Measurements from ENCODE around the gene CPNE4. TPM values are rescaled to one million over a fixed set of nuclear protein-coding genes. Genes with fewer than 3 reads are reported as not detected.

The CPNE4 gene
- total and polyA plus RNA-seq, 2 donors (not counting 3 experiments of a cell fraction or from before 2014, with no cell fraction given), result not detected

- no peak overlapping the region for H3K4me3 ChIP-seq (replicated peaks in 1 of 3; ENCODE audit: insufficient read depth in 1 of 3, low read depth in 1 of 3, low read length in 3 of 3)
- H3K9me1 ChIP-seq (replicated peaks; ENCODE audit: control insufficient read depth, extremely low read depth, insufficient read depth, low read length), result no peaks in the 10 kb centered on the region
- H3K27ac ChIP-seq (ENCODE audit: insufficient read depth, low read depth, low read length), result no peak overlapping the region
- H3K36me3 ChIP-seq (ENCODE audit: control insufficient read depth in 2 of 2, extremely low read depth in 1 of 2, insufficient read depth in 2 of 2, low read length in 2 of 2), result no peaks in the 10 kb centered on the region
- no peaks in the 10 kb centered on the region for H3K9me3 ChIP-seq (replicated peaks; ENCODE audit: control insufficient read depth, insufficient read depth, low read length)
- CTCF ChIA-PET, result no interaction called here
- intact Hi-C loops (cut with micrococcal nuclease), result no loop called here
- H3K27me3 ChIP-seq (ENCODE audit: control insufficient read depth in 2 of 2, insufficient read depth in 2 of 2, low read length in 2 of 2), result no peaks in the 10 kb centered on the region
- no peak overlapping the region for H3K4me2 ChIP-seq (ENCODE audit: insufficient read depth, low read length)
- H3K4me1 ChIP-seq (ENCODE audit: control insufficient read depth, extremely low read depth, insufficient read depth, low read length), result no peaks in the 10 kb centered on the region
- FAIRE-seq, result no peak
- H3K79me2 ChIP-seq (ENCODE audit: control insufficient read depth, insufficient read depth, low read length), result no peaks in the 10 kb centered on the region
- H3K9ac ChIP-seq (replicated peaks; ENCODE audit: extremely low read depth, insufficient read depth, low read length), result no peak overlapping the region
- TF ChIP-seq MYC (IDR thresholded peaks at IDR 0.05; ENCODE audit: low read depth, low read length), result no peak
- no peak for TF ChIP-seq MAX (IDR thresholded peaks at IDR 0.05; ENCODE audit: insufficient read depth, insufficient read length)
- no peak for TF ChIP-seq EZH2 (IDR thresholded peaks at IDR 0.05; ENCODE audit: borderline replicate concordance, low read depth, low read length, severe bottlenecking)
- TF ChIP-seq GATA2 (IDR thresholded peaks at IDR 0.05; ENCODE audit: insufficient read depth, insufficient read length, low read depth, low read length), result no peak
- no peak for TF ChIP-seq JUN (IDR thresholded peaks at IDR 0.05; ENCODE audit: borderline replicate concordance, insufficient read depth, insufficient read length, low read depth)
- TF ChIP-seq POLR2AphosphoS5 (IDR thresholded peaks at IDR 0.05; ENCODE audit: insufficient read depth, low read depth, low read length), result no peak
- TF ChIP-seq FOS (IDR thresholded peaks at IDR 0.05; ENCODE audit: borderline replicate concordance, insufficient read depth, low read length), result no peak
- no peak for TF ChIP-seq CTCF (IDR thresholded peaks at IDR 0.05; ENCODE audit: extremely low read depth in 1 of 2, insufficient read depth in 1 of 2, low read depth in 1 of 2, low read length in 2 of 2)
- TF ChIP-seq POLR2A (IDR thresholded peaks at IDR 0.05; ENCODE audit: low read depth, low read length), result no peak
- BruUV-seq (replicated peaks), result no TSS peak
- dilution Hi-C loops (cut with MboI; ENCODE audit: extremely low pct_ligation_motif_present, low sequenced_read_pairs), result no loop called here
- POLR2A ChIA-PET, result no interaction called here
- no peak for DNase-seq (ENCODE audit: low read depth, low spot score)
- no peaks in the 10 kb centered on the region for H4K20me1 ChIP-seq (replicated peaks; ENCODE audit: control insufficient read depth, extremely low read depth, insufficient read depth, low read length)
- H2AFZ ChIP-seq (ENCODE audit: low read depth, low read length), result no peak overlapping the region
Observed at GRCh38 chr3:131610174-131610573, 424.6 kb downstream of the CPNE4 start.

All from endothelial cell of umbilical vein (primary cell).